ENCODE results near the gene L1TD1. TPM values are rescaled to one million over a fixed set of nuclear protein-coding genes. Genes with fewer than 3 reads are reported as not detected.
"Not testable (repeated sequence)": the region's sequence is repeated elsewhere in the genome, so short reads cannot be mapped to it uniquely, and the experiment has no call there.

Gene L1TD1
- total and polyA plus RNA-seq, 10 donors, result 0.72 to 3.5 (median 1.3) TPM

GRCh38 chr1:62240651-62241370 lies 46.2 kb downstream of the L1TD1 start:
- intact Hi-C loops (cut with DNase I; ENCODE audit: low total_unique reads), result no loop called here
- Histone ChIP-seq H3K27me3 (replicated peaks in 1 of 7) (no peaks in the 10 kb centered on the region), H3K4me3 (no peak overlapping the region), H3K9me3 (no peaks in the 10 kb centered on the region), H3K36me3 (no peaks in the 10 kb centered on the region), H3K4me1 (peaks cover 0 to 7% (median 0%) of the 10 kb centered on the region in 6 donors), H3K27ac (no peak overlapping the region)
- TF ChIP-seq POLR2A (IDR thresholded peaks at IDR 0.05), result no peak
- TF ChIP-seq CTCF (IDR thresholded peaks at IDR 0.05 in 8 of 11, conservative IDR thresholded peaks at IDR 0.05 in 3 of 11), result no peak
- TF ChIP-seq POLR2AphosphoS5 (IDR thresholded peaks at IDR 0.05), result no peak
- WGBS, 5 donors, result 47 to 66% (median 64%) methylated on average over 9 of the region's 9 CpGs
- DNase-seq, result peak; percentile 29

GRCh38 chr1:62241371-62242131 lies 46.9 kb downstream of the L1TD1 start:
- 58 to 73% (median 70%) methylated on average over 12 of the region's 12 CpGs for WGBS, 5 donors
- Histone ChIP-seq H3K9me3 (no peaks in the 10 kb centered on the region), H3K4me3 (no peak overlapping the region), H3K27ac (no peak overlapping the region), H3K27me3 (replicated peaks in 1 of 7) (no peaks in the 10 kb centered on the region), H3K36me3 (no peaks in the 10 kb centered on the region), H3K4me1 (peaks cover 0 to 7% (median 0%) of the 10 kb centered on the region in 6 donors)
- intact Hi-C loops (cut with DNase I; ENCODE audit: low total_unique reads), result no loop called here
- TF ChIP-seq CTCF (IDR thresholded peaks at IDR 0.05 in 8 of 11, conservative IDR thresholded peaks at IDR 0.05 in 3 of 11) (no peak), POLR2AphosphoS5 (IDR thresholded peaks at IDR 0.05) (no peak), POLR2A (IDR thresholded peaks at IDR 0.05) (no peak)
- peak; percentile 13 for DNase-seq

GRCh38 chr1:62244380-62244779 lies 49.7 kb downstream of the L1TD1 start:
- H3K4me3 ChIP-seq; intact Hi-C loops (cut with DNase I; ENCODE audit: low total_unique reads); H3K36me3 ChIP-seq; H3K9me3 ChIP-seq; H3K4me1 ChIP-seq; H3K27ac ChIP-seq; H3K27me3 ChIP-seq (replicated peaks in 1 of 7); DNase-seq: not testable (repeated sequence)
- 87 to 95% (median 93%) methylated on average over 3 of the region's 3 CpGs for WGBS, 5 donors

- H3K36me3 ChIP-seq, result no peaks in the 10 kb centered on the region
- no peaks in the 10 kb centered on the region for H3K27me3 ChIP-seq (replicated peaks in 1 of 7)
- no peak overlapping the region for H3K27ac ChIP-seq
- H3K4me1 ChIP-seq, result peaks cover 0 to 7% (median 0%) of the 10 kb centered on the region in 6 donors
- TF ChIP-seq CTCF (IDR thresholded peaks at IDR 0.05 in 8 of 11, conservative IDR thresholded peaks at IDR 0.05 in 3 of 11) (no peak), POLR2AphosphoS5 (IDR thresholded peaks at IDR 0.05) (no peak), POLR2A (IDR thresholded peaks at IDR 0.05) (no peak)
- intact Hi-C loops (cut with DNase I; ENCODE audit: low total_unique reads), result no loop called here
- H3K4me3 ChIP-seq, result no peak overlapping the region
- DNase-seq, result no peak
- no peaks in the 10 kb centered on the region for H3K9me3 ChIP-seq
Observed at GRCh38 chr1:62245201-62245600, 50.6 kb downstream of the L1TD1 start.

Data from spleen (tissue), 11 donors.